ENCODE data around the gene ACTN1.

The ACTN1 gene

GRCh38 chr14:68951035-68951797 lies 27.9 kb downstream of the ACTN1 start:
- peak; percentile 95 for DNase-seq (ENCODE audit: low read depth)

GRCh38 chr14:68950111-68950510 lies 29.0 kb downstream of the ACTN1 start:
- peak; percentile 62 for DNase-seq (ENCODE audit: low read depth)

DNA sequence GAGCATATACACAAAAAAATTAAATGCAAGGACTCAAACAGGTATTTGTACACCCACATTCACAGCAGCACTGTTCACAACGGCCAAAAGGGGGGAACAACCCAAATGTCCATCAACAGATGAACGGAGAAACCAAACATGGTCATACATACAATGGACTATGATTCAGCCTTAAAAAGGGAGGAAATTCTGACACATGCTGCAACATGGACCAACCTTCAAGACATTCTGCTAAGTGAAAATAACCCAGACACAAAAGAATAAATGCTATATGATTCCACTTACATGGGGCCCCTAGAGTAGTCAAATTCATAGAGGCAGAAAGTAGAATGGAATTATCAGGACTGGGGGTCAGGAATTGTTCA lies 29.5 kb downstream of the ACTN1 start:
- DNase-seq (ENCODE audit: low read depth) = no peak

GRCh38 chr14:68948686-68949600 lies 30.2 kb downstream of the ACTN1 start:
- no peak for DNase-seq (ENCODE audit: low read depth)

- peak; percentile 86 for DNase-seq (ENCODE audit: low read depth)
Measured at GRCh38 chr14:68947802-68948201, 31.3 kb downstream of the ACTN1 start.

DNA sequence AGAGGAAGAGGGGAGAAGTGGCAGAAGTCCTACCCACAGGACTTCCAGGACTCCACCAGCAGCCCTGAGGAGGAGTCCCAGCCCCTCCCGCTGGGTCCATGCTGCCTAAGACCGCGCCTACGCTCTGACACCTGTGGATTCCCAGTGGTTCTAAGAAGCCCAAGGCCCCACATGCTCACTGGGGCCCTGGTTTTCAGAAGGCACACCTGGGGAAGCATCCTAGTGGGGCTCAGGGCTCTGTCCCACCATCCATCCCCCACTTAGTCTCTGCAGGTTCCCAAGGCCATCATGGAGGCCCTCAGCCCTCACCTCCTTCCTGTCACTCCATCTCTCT lies 32.6 kb downstream of the ACTN1 start:
- no peak for DNase-seq (ENCODE audit: low read depth)

DNA sequence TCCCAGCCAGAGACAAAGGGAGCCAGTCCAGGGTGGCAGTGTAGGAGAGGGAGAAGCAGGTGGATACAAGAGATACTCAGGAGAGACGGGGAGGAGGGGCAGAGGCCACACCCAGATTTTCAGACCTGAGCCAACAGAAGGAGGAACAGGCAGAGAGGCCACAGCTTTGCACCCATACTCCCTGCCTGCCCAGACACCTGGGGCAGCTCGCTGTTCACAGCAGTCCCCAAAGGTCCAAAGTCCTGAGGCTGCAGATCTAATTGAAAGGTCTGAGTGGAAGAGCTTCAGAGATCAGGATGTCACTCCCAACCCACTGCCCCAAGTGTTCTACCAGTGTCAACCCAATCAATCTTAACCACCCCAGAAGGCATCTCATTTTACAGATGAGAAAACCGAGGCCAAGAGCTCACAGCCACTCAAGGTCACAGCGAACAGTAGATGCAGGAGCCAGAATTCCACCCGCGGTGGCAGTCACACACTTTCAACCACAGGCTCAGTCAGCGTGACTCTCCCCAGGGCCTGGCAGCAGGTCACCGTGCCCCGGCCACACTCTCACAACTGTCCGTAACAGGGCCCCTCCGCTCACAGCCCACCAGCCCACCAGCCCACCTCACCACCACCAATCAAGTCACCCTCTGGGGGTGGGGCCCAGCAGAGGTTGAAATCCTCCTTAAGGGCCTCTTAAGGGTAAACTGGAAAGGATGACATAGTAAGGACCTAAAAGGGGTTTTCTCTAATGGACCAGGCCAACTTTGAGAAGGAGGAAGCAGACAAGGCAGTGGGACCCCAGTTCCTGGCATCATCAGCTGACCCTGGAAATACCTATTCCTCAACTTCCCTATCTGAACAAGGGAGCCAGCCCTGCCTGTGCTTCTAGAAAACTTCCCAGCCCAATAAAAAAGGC lies 33.3 kb downstream of the ACTN1 start:
- no peak for DNase-seq (ENCODE audit: low read depth)

GRCh38 chr14:68945190-68945584 lies 33.9 kb downstream of the ACTN1 start:
- DNase-seq (ENCODE audit: low read depth) = no peak

DNA sequence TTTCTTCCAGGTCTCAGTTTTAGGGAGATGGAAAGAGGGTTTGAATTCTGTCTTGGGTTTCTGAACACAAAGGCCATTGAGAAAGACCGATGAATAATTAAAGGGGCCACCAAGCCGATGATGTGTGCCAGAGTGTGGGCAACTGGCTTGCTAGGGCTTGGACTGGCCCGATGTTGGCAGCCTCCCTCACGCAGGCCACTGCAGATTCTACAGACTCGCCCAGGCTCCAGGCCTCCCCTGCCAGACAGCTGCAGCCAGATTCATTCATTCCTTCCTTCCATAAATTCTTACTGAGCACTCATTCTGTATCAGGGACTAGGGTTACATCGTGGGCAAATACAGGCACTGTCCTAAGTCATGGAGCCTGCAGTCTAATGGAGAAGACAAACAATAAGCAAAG lies 34.9 kb downstream of the ACTN1 start:
- DNase-seq (ENCODE audit: low read depth) = no peak

GRCh38 chr14:68943107-68943506 lies 36.0 kb downstream of the ACTN1 start:
- DNase-seq (ENCODE audit: low read depth) = no peak

DNA sequence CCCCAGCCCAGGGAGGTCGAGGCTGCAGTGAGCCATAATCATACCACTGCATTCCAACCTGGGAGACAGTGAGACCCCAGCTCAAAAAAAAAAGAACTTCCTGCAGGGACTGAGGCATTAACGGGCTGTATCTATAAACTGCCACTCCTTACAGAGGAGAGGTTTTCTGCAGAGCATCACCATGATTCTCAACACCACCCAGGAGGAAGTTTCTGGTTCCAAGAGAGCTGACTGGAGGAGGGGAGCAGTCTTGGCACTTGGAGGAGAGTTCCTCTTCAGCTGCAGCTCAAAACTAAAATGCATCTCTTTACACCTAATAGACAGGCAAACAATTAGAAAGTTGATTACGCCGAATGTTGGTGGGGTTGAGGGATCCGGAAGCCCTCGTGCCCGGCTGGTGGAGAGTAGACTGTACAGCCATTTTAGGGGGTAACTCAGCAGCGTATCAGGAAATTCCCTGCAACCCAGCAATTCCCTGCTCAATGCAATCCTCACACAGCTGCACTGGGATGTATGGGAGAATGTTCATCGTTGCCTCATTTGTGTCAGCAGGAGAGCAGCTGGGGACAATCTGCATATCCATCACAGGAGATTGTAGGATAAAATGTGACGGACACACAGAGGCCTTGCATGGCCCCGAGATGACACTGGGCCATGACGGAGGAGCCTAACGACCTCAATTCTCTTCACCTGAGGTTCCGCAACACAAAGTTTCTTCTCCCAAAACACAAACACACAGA lies 36.6 kb downstream of the ACTN1 start:
- no peak for DNase-seq (ENCODE audit: low read depth)

DNA sequence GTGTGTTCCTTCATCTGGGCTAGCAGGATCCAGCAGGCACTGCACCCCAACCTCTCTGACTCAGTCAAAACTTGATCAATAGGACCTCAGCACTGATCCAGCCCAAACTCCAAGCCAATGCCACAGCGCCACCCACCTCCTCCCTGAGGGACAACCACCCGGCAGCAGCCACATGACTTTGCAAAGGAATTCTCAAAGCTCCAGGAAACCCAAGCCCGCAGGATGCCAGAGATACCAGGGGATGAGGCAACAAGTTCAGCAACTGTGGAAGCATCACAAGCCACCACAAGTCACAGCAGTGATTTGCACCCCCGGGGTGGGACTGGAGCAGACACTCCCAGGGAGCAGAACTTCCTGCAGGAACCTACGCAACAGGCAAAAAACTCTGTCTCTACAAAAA lies 37.3 kb downstream of the ACTN1 start:
- DNase-seq (ENCODE audit: low read depth) = peak; percentile 94

GRCh38 chr14:68940614-68941185 lies 38.4 kb downstream of the ACTN1 start:
- DNase-seq (ENCODE audit: low read depth) = no peak

GRCh38 chr14:68939893-68940613 lies 39.0 kb downstream of the ACTN1 start:
- DNase-seq (ENCODE audit: low read depth) = peak; percentile 90

- no peak for DNase-seq (ENCODE audit: low read depth)
Measured at GRCh38 chr14:68939181-68939892, 39.8 kb downstream of the ACTN1 start.

DNA sequence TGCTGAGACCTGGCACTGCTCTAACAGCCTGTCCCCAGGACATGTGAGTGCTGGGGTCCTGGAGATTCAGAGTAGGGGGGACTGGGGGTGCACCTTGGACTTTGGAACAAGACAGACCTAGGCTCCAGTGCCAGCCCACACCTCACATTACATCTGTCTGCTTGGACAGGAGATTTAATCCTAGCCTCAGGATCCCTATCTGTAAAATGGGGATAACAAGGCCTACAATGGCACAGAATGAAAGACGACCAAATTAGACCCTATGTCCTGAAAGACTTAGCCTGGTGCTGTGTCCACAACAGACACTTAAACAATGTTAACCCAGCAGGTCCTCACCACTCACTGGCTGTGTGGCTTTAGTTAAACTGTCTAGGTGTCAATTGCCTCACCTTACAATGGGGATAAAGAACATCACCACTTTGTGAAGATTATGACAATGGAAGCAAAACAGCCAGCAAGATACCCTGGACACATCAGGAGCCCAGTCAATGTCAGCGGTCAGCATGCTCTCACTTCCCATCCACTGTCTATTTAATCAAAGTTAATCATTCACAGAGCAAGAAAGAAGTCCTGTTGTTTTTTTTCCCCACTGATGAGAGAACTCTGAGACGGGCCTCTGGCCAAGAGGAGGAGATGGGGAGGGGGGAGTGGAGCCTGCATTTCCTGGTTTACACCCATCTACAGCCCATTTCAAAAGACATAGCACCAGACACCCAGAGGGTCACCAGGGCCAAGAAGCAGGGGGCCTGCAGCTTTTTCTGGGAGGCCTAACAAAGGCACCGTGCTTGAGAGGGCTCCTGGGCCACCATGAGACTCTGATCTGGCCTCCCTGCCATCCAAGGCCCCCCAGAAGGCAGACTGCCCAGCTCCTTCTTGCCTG lies 40.6 kb downstream of the ACTN1 start:
- DNase-seq (ENCODE audit: low read depth) = no peak

DNA sequence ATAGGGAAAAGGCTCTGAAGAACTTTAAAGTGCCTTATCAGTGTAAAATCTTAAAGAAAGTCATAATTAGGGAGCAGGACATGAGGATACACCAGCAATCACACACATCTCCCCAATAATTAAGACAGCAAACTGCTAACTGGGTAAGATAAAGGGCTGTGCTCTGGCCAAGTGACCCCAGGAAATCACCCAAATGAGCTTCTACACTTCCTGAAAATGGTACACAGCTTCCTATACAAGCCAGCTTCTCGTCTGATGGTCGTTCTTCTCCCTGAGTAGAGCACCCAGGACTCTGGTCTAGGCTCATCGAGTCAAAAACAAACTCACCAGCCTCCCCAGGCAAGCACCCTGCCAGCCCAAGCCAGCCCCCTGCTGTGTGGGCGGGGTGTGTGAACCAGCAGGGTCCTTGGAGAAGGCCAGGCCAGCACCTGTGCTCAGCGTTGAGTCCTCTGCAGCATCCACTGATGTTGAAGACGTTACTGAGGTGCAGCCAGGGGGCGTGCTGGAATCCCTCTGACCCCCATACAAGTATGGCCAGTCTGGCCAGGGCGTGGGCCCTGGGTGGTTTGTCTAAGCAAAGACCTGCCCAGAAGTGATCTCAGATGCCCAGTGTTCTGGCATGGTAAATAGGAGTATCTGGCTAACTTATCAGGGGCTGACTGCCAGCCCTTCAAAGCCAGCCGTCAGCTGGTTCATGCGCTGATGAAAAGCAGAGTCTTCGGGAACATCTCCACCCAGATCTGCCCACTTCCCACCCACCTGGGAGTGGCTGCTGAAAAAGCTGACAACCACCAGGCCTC lies 41.4 kb downstream of the ACTN1 start:
- peak; percentile 60 for DNase-seq (ENCODE audit: low read depth)

DNA sequence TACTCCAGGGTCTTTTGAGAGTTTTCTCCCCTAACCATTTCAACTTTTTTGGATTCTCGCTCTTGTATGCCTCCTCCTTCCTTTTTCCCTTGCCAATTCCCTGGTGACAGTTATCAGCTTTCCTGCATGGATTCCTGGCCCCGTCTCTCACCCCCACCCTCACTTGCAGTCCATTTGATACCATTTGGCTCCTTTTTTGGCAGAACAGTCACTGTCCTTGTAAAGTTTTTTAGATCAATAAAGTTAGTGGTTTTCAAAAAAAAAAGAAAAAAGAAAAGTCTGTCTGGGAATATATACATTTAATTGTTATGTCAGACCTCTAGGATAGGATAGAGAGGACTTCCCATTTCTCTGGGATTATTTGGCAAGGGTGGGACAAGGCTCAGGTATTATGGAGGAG lies 42.1 kb downstream of the ACTN1 start:
- DNase-seq (ENCODE audit: low read depth) = no peak
